ENCODE measurements around the gene TNIP3.

GRCh38 chr4:121183989-121184388 lies 19.9 kb upstream of the TNIP3 start:
- TF ChIP-seq POLR2A (IDR thresholded peaks at IDR 0.05) (no peak), CTCF (IDR thresholded peaks at IDR 0.05) (no peak)
